Retinal pigment epithelial cell (primary cell): Measurements from ENCODE around the gene MICB.

ENCODE experiments used
- DNase-seq: peaks from one replicate; pipeline ENCODE4 v3.0.0-alpha.2; 2010; ENCODE audit warnings: low read depth
- H3K4me3 ChIP-seq: 2 replicates; pipeline ENCODE4 v1.5.1; 2011; ENCODE audit warnings: mild to moderate bottlenecking, low read length, control low read depth, moderate library complexity
- CTCF ChIP-seq: conservative IDR thresholded peaks from 2 replicates; pipeline ENCODE4 v1.5.1; 2011; ENCODE audit warnings: low read depth, low read length, control low read depth, inconsistent platforms

The MICB gene

GRCh38 chr6:31543639-31544038 lies 45.7 kb downstream of the MICB start:
- no peak for TF ChIP-seq CTCF
- DNase-seq: no peak
- H3K4me3 ChIP-seq: no peak overlapping the region

- H3K4me3 ChIP-seq: no peak overlapping the region
- TF ChIP-seq CTCF: no peak
- no peak for DNase-seq
Observed at GRCh38 chr6:31544676-31545075, 46.7 kb downstream of the MICB start.

- H3K4me3 ChIP-seq: no peak overlapping the region
- no peak for TF ChIP-seq CTCF
- no peak for DNase-seq
Observed at GRCh38 chr6:31545291-31545690, 47.3 kb downstream of the MICB start.

- peak; percentile 99 for TF ChIP-seq CTCF
- H3K4me3 ChIP-seq: peak within 1 kb of the TSS; percentile 56
- peak; percentile 42 for DNase-seq
Observed at GRCh38 chr6:31546339-31546957, 48.5 kb downstream of the MICB start, which contains the start of gene ATP6V1G2. TSS of gene ATP6V1G2 (minus strand) at chr6:31546608. CDS start at chr6:31546559, 49 bp downstream.

GRCh38 chr6:31546958-31547726 lies 49.2 kb downstream of the MICB start, which contains the start of gene NFKBIL1:
TSS of gene NFKBIL1 (plus strand) at chr6:31547608. CDS start at chr6:31547695, 87 bp downstream.
- peak; percentile 86 for DNase-seq
- peak within 1 kb of the TSS; percentile 56 for H3K4me3 ChIP-seq
- TF ChIP-seq CTCF: no peak

- TF ChIP-seq CTCF: no peak
- H3K4me3 ChIP-seq: peak overlapping the region; percentile 56
- DNase-seq: no peak
Observed at GRCh38 chr6:31547727-31548543, 50.0 kb downstream of the MICB start.
